PC-9 (cell line): Measurements from ENCODE around the gene FLYWCH1.

ENCODE experiments used
- CTCF ChIP-seq: fragments of 200-600 bp; sonication (generic); conservative IDR thresholded peaks from 2 replicates; pipeline ENCODE4 v1.6.1; 2017; ENCODE audit warnings: mixed run types, antibody characterized with exemption, mild to moderate bottlenecking, moderate library complexity
- EZH2 ChIP-seq: fragments of 200-600 bp; sonication (generic); IDR thresholded peaks from 2 replicates; pipeline ENCODE4 v1.8.0; 2017; ENCODE audit warnings: antibody characterized with exemption, low read depth

DNA sequence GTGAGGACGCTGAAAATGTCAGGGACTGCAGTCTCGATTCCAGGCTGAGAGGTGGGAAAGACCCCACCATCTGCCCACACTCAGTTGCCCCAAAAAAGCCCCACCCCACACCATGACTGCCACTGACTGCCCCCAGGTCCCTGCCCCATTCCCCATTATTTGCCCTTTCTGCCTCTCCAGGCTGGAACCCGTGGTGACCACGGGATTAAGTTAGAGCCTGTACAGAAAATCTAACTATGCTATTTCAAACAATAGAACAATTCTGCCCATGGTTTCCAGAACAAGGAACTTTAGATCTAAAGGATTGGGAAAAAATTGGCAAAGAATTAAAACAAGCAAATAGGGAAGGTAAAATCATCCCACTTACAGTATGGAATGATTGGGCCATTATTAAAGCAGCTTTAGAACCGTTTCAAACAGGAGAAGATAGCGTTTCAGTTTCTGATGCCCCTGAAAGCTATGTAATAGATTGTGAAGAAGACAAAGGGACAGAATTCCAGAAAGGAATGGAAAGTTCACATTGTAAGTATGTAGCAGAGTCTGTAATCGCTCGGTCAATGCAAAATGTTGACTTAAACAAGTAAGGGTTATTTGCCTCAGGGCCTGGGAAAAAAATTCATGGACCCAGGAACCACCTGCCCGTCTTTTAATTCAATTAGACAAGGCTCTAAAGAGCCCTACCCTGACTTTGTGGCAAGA, 14.4 kb downstream of the FLYWCH1 start:
- no peak for TF ChIP-seq CTCF
- no peak for TF ChIP-seq EZH2
